ENCODE data around the gene MOGAT2. TPM values are rescaled to one million over a fixed set of nuclear protein-coding genes. Genes with fewer than 3 reads are reported as not detected.

Gene MOGAT2
- total and polyA plus RNA-seq, 2 of the 4 experiments (the other 2 are of a cell fraction), result not detected

GRCh38 chr11:75780888-75781287, 63.2 kb downstream of the MOGAT2 start:
- H2AK5ac ChIP-seq (ENCODE audit: low read depth, low read length), result no peak overlapping the region
- H3K9ac ChIP-seq (ENCODE audit: low read depth, low read length), result no peak overlapping the region
- H3K9me1 ChIP-seq (ENCODE audit: insufficient read depth, low read length), result no peaks in the 10 kb centered on the region
- ATAC-seq (ENCODE audit: low read depth) (no peak), DNase-seq (no peak)
- H3K9me3 ChIP-seq (ENCODE audit: control insufficient read depth, insufficient read depth, low read length), result no peaks in the 10 kb centered on the region
- no peak overlapping the region for H3K27ac ChIP-seq (ENCODE audit: insufficient read depth, low read length)
- no peak overlapping the region for H3K56ac ChIP-seq (ENCODE audit: extremely low read depth, insufficient read depth, low read length)
- dilution Hi-C loops (cut with HindIII; ENCODE audit: low sequenced_read_pairs, unreplicated experiment) (no loop called here), in situ Hi-C loops (cut with MboI; ENCODE audit: low sequenced_read_pairs) (no loop called here), intact Hi-C loops (cut with micrococcal nuclease) (no loop called here)
- peaks cover 18% of the 10 kb centered on the region; the same call in 1 of the 2 replicates for H3K27me3 ChIP-seq (ENCODE audit: control insufficient read depth, insufficient read depth, low read length)
- no peaks in the 10 kb centered on the region for H4K20me1 ChIP-seq (ENCODE audit: insufficient read depth, low read length)
- H4K5ac ChIP-seq (ENCODE audit: low read depth, low read length), result no peak overlapping the region
- 17% methylated on average over 1 of the region's 3 CpGs; no CpG with 5 or more reads in 1 of the 2 experiments for WGBS, 2 experiments (ENCODE audit: extremely low coverage in 2 of 2, insufficient read length in 1 of 2)
- no peak overlapping the region for H2BK15ac ChIP-seq (ENCODE audit: low read depth, low read length)
- H3K4me1 ChIP-seq (ENCODE audit: control insufficient read depth, insufficient read depth, low read length), result no peaks in the 10 kb centered on the region
- H3K14ac ChIP-seq (replicated peaks; ENCODE audit: low read depth, low read length), result no peak overlapping the region
- no peaks in the 10 kb centered on the region for H3K36me3 ChIP-seq (ENCODE audit: control insufficient read depth, insufficient read depth, low read length)
- H3K4me3 ChIP-seq (ENCODE audit: insufficient read depth, low read depth, low read length), result no peak overlapping the region
- no peak overlapping the region for H2BK5ac ChIP-seq (ENCODE audit: low read depth, low read length, poor library complexity, severe bottlenecking)
- H2AK9ac ChIP-seq (replicated peaks; ENCODE audit: low read depth, low read length, poor library complexity), result no peak overlapping the region
- ChIA-PET CTCF (interaction anchor here (0.6 kb wide), 1 partner anchor 11 kb away, joined by 3 read pairs; no protein-coding TSS in a partner anchor), POLR2A (ENCODE audit: unreplicated experiment) (no interaction called here)
- no peak overlapping the region for H4K8ac ChIP-seq (ENCODE audit: low read depth in 2 of 2, low read length in 2 of 2)
- no peak for TF ChIP-seq MXI1 (IDR thresholded peaks at IDR 0.05; ENCODE audit: borderline replicate concordance, low read depth, low read length)
- no peak for TF ChIP-seq RFX5 (IDR thresholded peaks at IDR 0.05; ENCODE audit: low read depth, low read length)
- no peak for TF ChIP-seq MAFK (IDR thresholded peaks at IDR 0.05; ENCODE audit: low read depth, low read length)
- TF ChIP-seq BHLHE40 (IDR thresholded peaks at IDR 0.05; ENCODE audit: low read depth, low read length), result no peak
- no peaks in the 10 kb centered on the region for H3K79me1 ChIP-seq (ENCODE audit: low read depth in 1 of 2, low read length in 2 of 2)
- no peak overlapping the region for H2BK120ac ChIP-seq (ENCODE audit: low read depth, low read length)
- H3K23ac ChIP-seq (ENCODE audit: low read depth, low read length), result no peak overlapping the region
- H2BK20ac ChIP-seq (ENCODE audit: low read depth, low read length), result no peak overlapping the region
- BruUV-seq (replicated peaks), result no TSS peak
- H3K4me2 ChIP-seq (ENCODE audit: low read depth, low read length), result no peak overlapping the region
- no peak overlapping the region for H2AFZ ChIP-seq (replicated peaks; ENCODE audit: low read length, poor library complexity)
- no peak overlapping the region for H3K4ac ChIP-seq (ENCODE audit: low read depth, low read length)
- H4K91ac ChIP-seq (ENCODE audit: insufficient read depth, low read depth, low read length), result no peak overlapping the region
- H3K18ac ChIP-seq (ENCODE audit: low read depth, low read length), result no peak overlapping the region
